GM18868 (cell line): ENCODE data around the gene PALLD.
"Not testable (repeated sequence)": the region's sequence is repeated elsewhere in the genome, so short reads cannot be mapped to it uniquely, and the experiment has no call there.

Experiments used
- ATAC-seq: cut with Tn5 transposase; IDR thresholded peaks from one replicate; pipeline ENCODE4 v1.9.1; 2021; ENCODE audit warnings: mild to moderate bottlenecking, moderate library complexity; ENCODE audit not compliant: unreplicated experiment

The PALLD gene

GRCh38 chr4:168719725-168720124, 222.9 kb downstream of the PALLD start:
- ATAC-seq: no peak

- no peak for ATAC-seq
Measured at GRCh38 chr4:168720396-168720900, 223.6 kb downstream of the PALLD start.

GRCh38 chr4:168722391-168722790, 225.5 kb downstream of the PALLD start:
- no peak for ATAC-seq

- ATAC-seq: no peak
Measured at GRCh38 chr4:168723020-168723419, 226.2 kb downstream of the PALLD start.

GRCh38 chr4:168723569-168723968, 226.7 kb downstream of the PALLD start:
- no peak for ATAC-seq

GRCh38 chr4:168724243-168724642, 227.4 kb downstream of the PALLD start:
- ATAC-seq: no peak

- no peak for ATAC-seq
Measured at GRCh38 chr4:168724686-168725411, 228.0 kb downstream of the PALLD start.

- no peak for ATAC-seq
Measured at GRCh38 chr4:168725930-168726329, 229.1 kb downstream of the PALLD start.

- ATAC-seq: not testable (repeated sequence)
Measured at GRCh38 chr4:168727181-168727580, 230.3 kb downstream of the PALLD start.

GRCh38 chr4:168731006-168731636, 234.3 kb downstream of the PALLD start:
- no peak for ATAC-seq

GRCh38 chr4:168731706-168732414, 235.0 kb downstream of the PALLD start:
- no peak for ATAC-seq

GRCh38 chr4:168732714-168733113, 235.9 kb downstream of the PALLD start:
- ATAC-seq: no peak

- ATAC-seq: no peak
Measured at GRCh38 chr4:168734703-168735678, 238.1 kb downstream of the PALLD start.

- no peak for ATAC-seq
Measured at GRCh38 chr4:168735735-168736134, 238.9 kb downstream of the PALLD start.

- ATAC-seq: no peak
Measured at GRCh38 chr4:168736860-168737805, 240.3 kb downstream of the PALLD start.

- ATAC-seq: no peak
Measured at GRCh38 chr4:168737806-168738172, 240.9 kb downstream of the PALLD start.

GRCh38 chr4:168739886-168740285, 243.0 kb downstream of the PALLD start:
- no peak for ATAC-seq

- ATAC-seq: no peak
Measured at GRCh38 chr4:168740691-168741090, 243.8 kb downstream of the PALLD start.
